Activated CD8-positive, alpha-beta memory T cell treated with anti-CD3 and anti-CD28 coated beads, Interleukin-2, amount 10 ng/mL, durations not matched to agents 7 days and 5 days (primary cell): ENCODE results near the gene THTPA. TPM values are rescaled to one million over a fixed set of nuclear protein-coding genes. Genes with fewer than 3 reads are reported as not detected.

Experiments
- ATAC-seq: fragments of 150-1000 bp; cut with Tn5 transposase; one replicate; pipeline ENCODE4 v1.10.0; 2021; ENCODE audit warnings: moderate library complexity
- CTCF ChIA-PET: fragments of 350-600 bp; sonication (Branson Sonifier 250); formaldehyde crosslinking; loops from one replicate; lab custom pipeline; 2021; ENCODE audit warnings: antibody characterized with exemption; lab: Charles Lee
- DNase-seq: peaks from one replicate; pipeline ENCODE4 v3.0.0-alpha.2; 2020
- H3K27ac Mint-ChIP-seq: one replicate; pipeline ENCODE4 v1.8.0; 2021; ENCODE audit warnings: mild to moderate bottlenecking, mixed read lengths
- H3K27me3 Mint-ChIP-seq: one replicate; pipeline ENCODE4 v1.8.0; 2021; ENCODE audit warnings: mixed read lengths
- H3K36me3 Mint-ChIP-seq: one replicate; pipeline ENCODE4 v1.8.0; 2021; ENCODE audit warnings: mild to moderate bottlenecking, mixed read lengths
- H3K4me1 Mint-ChIP-seq: one replicate; pipeline ENCODE4 v1.8.0; 2021; ENCODE audit warnings: mixed read lengths
- H3K4me3 Mint-ChIP-seq: one replicate; pipeline ENCODE4 v1.8.0; 2021; ENCODE audit warnings: mild to moderate bottlenecking, moderate library complexity, mixed read lengths
- H3K9me3 Mint-ChIP-seq: one replicate; pipeline ENCODE4 v1.8.0; 2022; ENCODE audit warnings: low read depth, mixed read lengths
- total RNA-seq, 2 experiments: library from RNA; stranded (reverse); gene quantifications; one replicate each; pipeline ENCODE4 v1.2.3, GENCODE V29; 2021

THTPA gene
- total RNA-seq, 2 experiments from 2014 or later: 13.5 to 15.6 TPM

DNA sequence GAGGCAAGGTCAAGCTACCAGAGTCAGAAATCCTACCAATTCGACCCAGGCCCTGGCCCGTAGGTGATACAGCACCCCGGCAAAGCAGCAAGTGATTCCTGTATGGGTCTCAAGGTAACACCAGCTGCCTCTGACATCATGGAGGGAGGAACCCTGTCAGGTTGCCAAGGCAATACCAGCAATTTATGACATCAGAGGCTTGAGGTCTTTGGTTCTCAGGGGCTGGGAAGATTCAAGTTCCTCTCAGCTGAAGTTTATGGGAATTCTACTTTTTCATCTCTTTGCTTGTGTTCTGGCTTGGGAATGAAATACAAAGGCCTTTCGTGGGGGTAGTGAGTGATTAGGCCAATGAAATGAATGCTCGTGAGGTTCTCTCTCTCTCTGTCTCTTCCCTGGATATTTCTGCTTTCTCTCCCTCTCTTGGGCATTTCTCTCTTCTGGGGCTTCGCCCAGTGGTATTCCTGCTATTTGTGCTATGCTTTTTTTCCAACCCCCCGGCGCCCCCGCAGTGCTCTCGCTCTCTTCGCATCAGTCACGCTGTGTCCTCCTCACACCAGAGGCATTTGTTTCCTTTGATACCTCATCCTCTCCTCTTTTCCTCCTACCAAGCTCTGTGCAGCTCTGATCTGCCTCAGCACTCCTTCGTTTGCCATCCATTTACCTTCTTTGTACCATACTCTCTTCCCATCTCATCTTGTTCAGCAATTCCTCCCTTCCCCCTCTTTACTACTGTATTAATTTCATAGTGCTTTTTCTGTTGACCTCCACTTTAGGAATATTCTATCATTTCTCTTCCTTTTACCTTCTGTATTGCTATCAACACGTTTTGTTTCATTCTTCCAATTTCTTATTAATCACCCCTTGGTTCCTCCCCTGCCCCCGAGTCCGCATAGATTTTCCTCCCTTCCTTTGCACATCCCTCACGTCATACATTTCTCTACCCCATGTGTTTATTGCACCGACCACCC, 7.4 kb upstream of the THTPA start:
- no peak overlapping the region for H3K27ac Mint-ChIP-seq
- H3K36me3 Mint-ChIP-seq: no peaks in the 10 kb centered on the region
- DNase-seq (no peak), ATAC-seq (no peak)
- CTCF ChIA-PET: interaction anchor here (0.8 to 2.3 kb wide), 4 partner anchors 11 to 71 kb away, joined by 3 to 19 read pairs (median 4); no protein-coding TSS in a partner anchor
- H3K9me3 Mint-ChIP-seq: no peaks in the 10 kb centered on the region
- H3K4me3 Mint-ChIP-seq: no peak overlapping the region
- H3K27me3 Mint-ChIP-seq: no peaks in the 10 kb centered on the region
- peaks cover 3% of the 10 kb centered on the region for H3K4me1 Mint-ChIP-seq

- CTCF ChIA-PET: interaction anchor here (0.9 to 2.3 kb wide), 4 partner anchors 9 to 75 kb away, joined by 3 to 19 read pairs (median 4); no protein-coding TSS in a partner anchor
- Mint-ChIP-seq H3K27me3 (no peaks in the 10 kb centered on the region), H3K36me3 (no peaks in the 10 kb centered on the region), H3K9me3 (no peaks in the 10 kb centered on the region), H3K4me1 (peaks cover 9% of the 10 kb centered on the region), H3K27ac (no peak overlapping the region), H3K4me3 (no peak overlapping the region)
- ATAC-seq (no peak), DNase-seq (no peak)
These were observed 5.8 kb upstream of the THTPA start for GRCh38 chr14:23550131-23550811.

DNA sequence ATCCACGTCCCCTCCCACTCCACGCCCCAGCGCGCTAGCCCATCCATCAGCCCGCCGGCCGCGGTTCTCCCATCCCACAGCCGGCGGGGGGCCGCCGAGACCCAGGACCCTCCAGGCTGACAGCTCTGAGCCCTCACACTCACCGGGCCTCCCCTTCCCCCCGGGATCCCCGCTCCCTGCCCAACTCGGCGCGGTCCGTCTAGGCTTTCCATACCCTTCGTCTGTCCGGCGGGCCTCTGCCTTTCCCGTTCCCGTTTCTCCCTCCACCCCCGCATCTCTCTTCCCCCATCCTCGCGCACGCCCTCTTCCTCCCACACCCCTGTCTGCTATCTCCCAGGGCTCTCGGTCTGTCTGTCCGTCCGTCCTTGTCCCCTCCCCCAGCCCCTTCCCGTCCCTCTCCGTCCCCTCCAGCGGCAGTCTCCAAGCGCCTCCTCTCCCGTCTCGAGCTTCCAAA, 5.2 kb upstream of the THTPA start:
- CTCF ChIA-PET: interaction anchor here (2.3 kb wide), 1 partner anchor 9 kb away, joined by 19 read pairs; no protein-coding TSS in a partner anchor

GRCh38 chr14:23551266-23552028, 4.6 kb upstream of the THTPA start, which contains the start of gene ZFHX2:
TSS of gene ZFHX2 (minus strand) at chr14:23551765. CDS start at chr14:23535325, 16,440 bp downstream.
- DNase-seq: peak; percentile 84
- Mint-ChIP-seq H3K27me3 (no peaks in the 10 kb centered on the region), H3K36me3 (no peaks in the 10 kb centered on the region), H3K4me1 (peaks cover 13% of the 10 kb centered on the region), H3K4me3 (no peak within 1 kb of the TSS), H3K9me3 (no peaks in the 10 kb centered on the region), H3K27ac (peak within 1 kb of the TSS; percentile 84)
- peak; percentile 74 for ATAC-seq
- CTCF ChIA-PET: interaction anchor here (0.9 to 2.3 kb wide), 7 partner anchors 8 to 171 kb away, joined by 3 to 19 read pairs (median 5); no protein-coding TSS in a partner anchor

More for the DNA sequence above, 5.2 kb upstream of the THTPA start:
- H3K27me3 Mint-ChIP-seq: no peaks in the 10 kb centered on the region
- peaks cover 11% of the 10 kb centered on the region for H3K4me1 Mint-ChIP-seq
- H3K36me3 Mint-ChIP-seq: no peaks in the 10 kb centered on the region
- DNase-seq (no peak), ATAC-seq (no peak)
- H3K27ac Mint-ChIP-seq: peak overlapping the region; percentile 84
- no peaks in the 10 kb centered on the region for H3K9me3 Mint-ChIP-seq
- no peak overlapping the region for H3K4me3 Mint-ChIP-seq

DNA sequence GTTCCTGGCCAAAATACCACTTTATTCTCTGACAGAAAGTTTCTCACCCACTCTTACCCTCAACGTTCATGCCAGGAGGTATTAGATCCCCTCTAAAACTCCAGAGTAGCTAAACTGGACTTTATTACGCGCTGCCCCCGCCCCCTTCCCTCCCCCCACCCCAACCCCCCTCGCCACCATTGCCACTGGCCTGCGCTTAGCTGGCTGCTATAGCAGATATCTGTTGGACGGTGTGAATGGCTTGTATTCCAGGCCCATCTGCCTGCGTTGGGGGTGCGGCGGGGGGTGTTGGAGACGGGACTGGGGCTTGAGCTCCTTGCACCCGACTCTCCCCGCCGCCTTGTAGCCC, 564 bp upstream of the THTPA start:
- peaks cover 39% of the 10 kb centered on the region for H3K4me1 Mint-ChIP-seq
- ATAC-seq (no peak), DNase-seq (no peak)
- CTCF ChIA-PET: interaction anchor here (0.7 to 10.0 kb wide), 7 partner anchors 11 to 125 kb away, joined by 3 to 212 read pairs (median 4); no protein-coding TSS in a partner anchor
- no peaks in the 10 kb centered on the region for H3K27me3 Mint-ChIP-seq
- H3K4me3 Mint-ChIP-seq: peak overlapping the region; percentile 90
- H3K36me3 Mint-ChIP-seq: peaks cover 9% of the 10 kb centered on the region
- H3K27ac Mint-ChIP-seq: peak overlapping the region; percentile 93
- H3K9me3 Mint-ChIP-seq: no peaks in the 10 kb centered on the region

DNA sequence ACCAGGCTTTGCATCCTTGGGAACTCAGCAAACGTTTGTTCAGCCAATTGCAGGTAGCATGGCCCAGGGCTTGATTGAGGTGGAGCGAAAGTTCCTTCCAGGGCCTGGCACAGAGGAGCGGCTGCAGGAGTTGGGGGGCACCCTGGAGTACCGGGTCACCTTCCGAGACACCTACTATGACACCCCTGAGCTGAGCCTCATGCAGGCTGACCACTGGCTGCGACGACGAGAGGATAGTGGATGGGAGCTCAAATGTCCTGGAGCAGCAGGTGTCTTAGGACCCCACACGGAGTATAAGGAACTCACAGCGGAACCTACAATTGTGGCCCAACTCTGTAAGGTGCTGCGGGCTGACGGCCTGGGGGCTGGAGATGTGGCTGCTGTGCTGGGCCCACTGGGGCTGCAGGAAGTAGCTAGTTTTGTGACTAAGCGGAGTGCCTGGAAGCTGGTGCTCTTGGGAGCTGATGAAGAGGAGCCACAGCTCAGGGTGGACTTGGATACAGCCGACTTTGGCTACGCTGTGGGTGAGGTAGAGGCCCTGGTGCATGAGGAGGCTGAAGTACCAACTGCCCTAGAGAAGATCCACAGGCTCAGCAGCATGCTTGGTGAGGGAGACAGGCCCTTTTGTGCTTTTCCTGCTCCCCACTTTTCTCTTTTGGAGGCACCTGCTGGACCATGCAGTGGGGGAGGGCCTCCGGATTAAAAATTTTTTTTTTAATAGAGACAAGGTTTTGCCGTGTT, 799 bp downstream of the THTPA start:
- CTCF ChIA-PET: interaction anchor here (0.8 to 10.0 kb wide), 5 partner anchors 10 to 86 kb away, joined by 3 to 212 read pairs (median 11); partner anchors contain the start of gene NGDN
- H3K27ac Mint-ChIP-seq: peak overlapping the region; percentile 93
- ATAC-seq (no peak), DNase-seq (no peak)
- peaks cover 37% of the 10 kb centered on the region for H3K4me1 Mint-ChIP-seq
- H3K4me3 Mint-ChIP-seq: peak overlapping the region; percentile 90
- H3K9me3 Mint-ChIP-seq: no peaks in the 10 kb centered on the region
- peaks cover 17% of the 10 kb centered on the region for H3K36me3 Mint-ChIP-seq
- no peaks in the 10 kb centered on the region for H3K27me3 Mint-ChIP-seq

GRCh38 chr14:23557521-23557920, 1.4 kb downstream of the THTPA start:
- CTCF ChIA-PET: interaction anchor here (1.2 to 10.0 kb wide), 6 partner anchors 7 to 236 kb away, joined by 3 to 212 read pairs (median 15); partner anchors contain the start of genes NGDN and PABPN1
- H3K4me3 Mint-ChIP-seq: peak overlapping the region; percentile 90
- no peaks in the 10 kb centered on the region for H3K9me3 Mint-ChIP-seq
- H3K27ac Mint-ChIP-seq: peak overlapping the region; percentile 93
- DNase-seq (no peak), ATAC-seq (no peak)
- H3K27me3 Mint-ChIP-seq: no peaks in the 10 kb centered on the region
- H3K36me3 Mint-ChIP-seq: peaks cover 18% of the 10 kb centered on the region
- peaks cover 36% of the 10 kb centered on the region for H3K4me1 Mint-ChIP-seq

GRCh38 chr14:23557946-23558345, 1.9 kb downstream of the THTPA start:
- DNase-seq (no peak), ATAC-seq (no peak)
- Mint-ChIP-seq H3K36me3 (peaks cover 21% of the 10 kb centered on the region), H3K27ac (peak overlapping the region; percentile 93), H3K9me3 (no peaks in the 10 kb centered on the region), H3K27me3 (no peaks in the 10 kb centered on the region), H3K4me1 (peaks cover 39% of the 10 kb centered on the region), H3K4me3 (peak overlapping the region; percentile 90)
- CTCF ChIA-PET: interaction anchor here (0.7 to 10.0 kb wide), 12 partner anchors 8 to 237 kb away, joined by 3 to 212 read pairs (median 6); partner anchors contain the start of genes NGDN and PABPN1

- H3K36me3 Mint-ChIP-seq: peaks cover 25% of the 10 kb centered on the region
- peak overlapping the region; percentile 90 for H3K4me3 Mint-ChIP-seq
- peak overlapping the region; percentile 93 for H3K27ac Mint-ChIP-seq
- DNase-seq (no peak), ATAC-seq (no peak)
- H3K9me3 Mint-ChIP-seq: no peaks in the 10 kb centered on the region
- H3K27me3 Mint-ChIP-seq: no peaks in the 10 kb centered on the region
- CTCF ChIA-PET: interaction anchor here (0.7 to 10.0 kb wide), 15 partner anchors 8 to 237 kb away, joined by 3 to 212 read pairs (median 5); partner anchors contain the start of genes NGDN and PABPN1
- H3K4me1 Mint-ChIP-seq: peaks cover 41% of the 10 kb centered on the region
These were observed 2.4 kb downstream of the THTPA start for GRCh38 chr14:23558346-23559009.

GRCh38 chr14:23559010-23559925, 3.2 kb downstream of the THTPA start:
- Mint-ChIP-seq H3K27ac (peak overlapping the region; percentile 3), H3K36me3 (peaks cover 26% of the 10 kb centered on the region), H3K27me3 (no peaks in the 10 kb centered on the region)

More at GRCh38 chr14:23559010-23559925, 3.2 kb downstream of the THTPA start:
- peaks cover 41% of the 10 kb centered on the region for H3K4me1 Mint-ChIP-seq
- no peak overlapping the region for H3K4me3 Mint-ChIP-seq
- H3K9me3 Mint-ChIP-seq: no peaks in the 10 kb centered on the region
- CTCF ChIA-PET: interaction anchor here (0.7 to 10.0 kb wide), 28 partner anchors 7 to 534 kb away, joined by 3 to 212 read pairs (median 3); partner anchors contain the start of genes AP1G2, HOMEZ, NGDN and PABPN1
- no peak for ATAC-seq
- peak; percentile 78 for DNase-seq
